Neural progenitor cell (in vitro differentiated cells): ENCODE data around the gene ZPR1.

Source experiments
- EZH2 ChIP-seq: fragments of 200-600 bp; sonication (generic); IDR thresholded peaks from 2 replicates; pipeline ENCODE4 v1.6.1; 2017; ENCODE audit warnings: antibody characterized with exemption, mild to moderate bottlenecking, moderate library complexity
- TF ChIP-seq, protein P1 (sequence below): fragments of 200-600 bp; sonication (generic); IDR thresholded peaks from 2 replicates; pipeline ENCODE4 v1.5.1; 2017; ENCODE audit warnings: antibody characterized with exemption, mild to moderate bottlenecking

DNA sequence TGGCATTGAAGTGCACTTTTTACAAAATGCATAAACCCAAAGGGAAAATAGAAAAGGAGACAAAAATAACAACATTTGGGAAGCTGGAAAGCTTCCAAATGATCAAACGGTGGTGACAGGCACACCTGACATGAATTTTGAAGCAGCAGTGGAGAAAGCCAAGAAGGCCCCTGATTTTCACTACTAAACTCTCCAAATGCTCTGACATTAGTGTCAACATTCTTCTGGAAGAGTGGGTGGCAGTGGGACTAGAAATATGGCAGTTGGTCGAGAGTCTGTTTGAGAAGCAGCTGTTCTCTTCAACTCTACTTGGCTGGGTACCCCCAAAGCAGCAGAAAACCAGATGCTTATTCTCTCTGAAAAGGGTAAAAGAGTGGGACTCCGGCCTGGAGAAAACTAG is 16.2 kb upstream of the ZPR1 start:
- TF ChIP-seq, protein P1, sequence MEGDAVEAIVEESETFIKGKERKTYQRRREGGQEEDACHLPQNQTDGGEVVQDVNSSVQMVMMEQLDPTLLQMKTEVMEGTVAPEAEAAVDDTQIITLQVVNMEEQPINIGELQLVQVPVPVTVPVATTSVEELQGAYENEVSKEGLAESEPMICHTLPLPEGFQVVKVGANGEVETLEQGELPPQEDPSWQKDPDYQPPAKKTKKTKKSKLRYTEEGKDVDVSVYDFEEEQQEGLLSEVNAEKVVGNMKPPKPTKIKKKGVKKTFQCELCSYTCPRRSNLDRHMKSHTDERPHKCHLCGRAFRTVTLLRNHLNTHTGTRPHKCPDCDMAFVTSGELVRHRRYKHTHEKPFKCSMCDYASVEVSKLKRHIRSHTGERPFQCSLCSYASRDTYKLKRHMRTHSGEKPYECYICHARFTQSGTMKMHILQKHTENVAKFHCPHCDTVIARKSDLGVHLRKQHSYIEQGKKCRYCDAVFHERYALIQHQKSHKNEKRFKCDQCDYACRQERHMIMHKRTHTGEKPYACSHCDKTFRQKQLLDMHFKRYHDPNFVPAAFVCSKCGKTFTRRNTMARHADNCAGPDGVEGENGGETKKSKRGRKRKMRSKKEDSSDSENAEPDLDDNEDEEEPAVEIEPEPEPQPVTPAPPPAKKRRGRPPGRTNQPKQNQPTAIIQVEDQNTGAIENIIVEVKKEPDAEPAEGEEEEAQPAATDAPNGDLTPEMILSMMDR, result no peak
- TF ChIP-seq EZH2, result no peak
